ENCODE data around the gene POLE.

The POLE gene

GRCh38 chr12:132624910-132625630 is 62.1 kb downstream of the POLE start:
- DNase-seq = no peak

DNA sequence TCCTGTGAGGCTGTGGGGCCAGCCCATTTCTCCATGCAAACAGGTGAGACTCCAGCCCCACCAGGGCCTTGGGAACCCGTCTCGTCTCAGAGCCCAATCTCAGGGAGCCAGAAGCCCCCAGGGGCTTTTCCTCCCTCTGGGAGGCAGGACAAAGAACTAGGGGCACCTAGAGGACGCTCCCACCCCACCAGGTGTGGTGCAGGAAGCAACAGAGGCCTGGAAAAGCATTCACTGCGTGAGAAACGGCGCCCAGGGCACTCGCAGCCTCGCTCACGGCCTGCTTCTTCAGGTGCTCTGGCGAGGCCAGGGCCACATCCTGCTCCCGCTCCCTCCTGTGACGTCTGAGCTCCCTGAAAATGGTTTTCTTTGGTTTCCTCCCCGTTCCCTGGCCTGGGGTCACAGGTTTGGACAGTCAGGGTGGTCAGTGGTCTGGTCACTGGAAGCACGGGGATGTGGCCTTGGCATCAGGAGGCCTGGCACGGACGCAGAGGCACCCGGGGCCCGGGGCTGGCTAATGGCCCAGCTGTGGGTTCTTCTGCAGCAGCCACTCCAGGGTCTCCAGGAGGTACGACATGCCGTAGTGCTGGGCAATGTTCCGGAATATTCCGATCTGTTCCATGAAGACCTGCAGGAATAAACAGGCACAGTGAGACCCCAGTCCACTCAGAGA is 62.8 kb downstream of the POLE start:
- no peak for DNase-seq

DNA sequence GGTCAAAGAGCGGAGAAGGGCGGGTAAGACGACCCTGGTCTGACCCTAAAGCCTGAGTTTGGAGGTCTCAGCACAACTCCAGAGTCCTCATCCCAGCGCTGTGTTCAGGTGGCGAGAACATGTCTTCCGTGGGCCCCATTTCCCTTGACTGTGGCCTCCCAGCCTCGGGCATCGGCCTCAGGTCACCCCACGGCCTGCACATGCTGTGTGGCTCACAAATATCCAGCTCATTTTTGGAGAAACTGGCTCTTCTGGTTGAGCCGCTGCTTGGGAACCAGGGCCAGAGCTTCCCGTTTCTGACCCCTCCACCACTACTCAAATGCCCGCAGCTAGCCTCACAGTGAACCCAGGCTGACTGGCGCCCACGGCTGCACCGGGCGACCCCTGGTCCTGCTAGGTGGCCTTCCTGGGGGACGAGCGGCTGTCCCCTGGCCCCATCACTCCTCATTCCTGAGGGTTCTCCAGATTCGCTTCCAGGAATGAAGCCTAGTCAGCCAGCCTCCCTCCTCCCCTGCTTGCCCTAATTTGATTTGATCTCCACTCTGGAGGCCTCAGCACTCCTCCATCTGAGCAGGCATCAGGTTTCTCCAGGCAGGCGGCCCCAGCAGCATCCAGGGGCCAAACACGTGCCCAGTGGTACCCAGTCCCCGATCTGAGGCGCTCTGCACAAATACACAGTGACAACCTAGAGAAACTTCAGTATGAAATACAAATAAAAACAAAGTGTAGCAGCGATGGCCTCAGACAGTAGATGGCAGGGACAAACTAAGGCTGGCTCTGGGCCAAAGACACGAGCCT is 63.9 kb downstream of the POLE start:
- no peak for DNase-seq

DNA sequence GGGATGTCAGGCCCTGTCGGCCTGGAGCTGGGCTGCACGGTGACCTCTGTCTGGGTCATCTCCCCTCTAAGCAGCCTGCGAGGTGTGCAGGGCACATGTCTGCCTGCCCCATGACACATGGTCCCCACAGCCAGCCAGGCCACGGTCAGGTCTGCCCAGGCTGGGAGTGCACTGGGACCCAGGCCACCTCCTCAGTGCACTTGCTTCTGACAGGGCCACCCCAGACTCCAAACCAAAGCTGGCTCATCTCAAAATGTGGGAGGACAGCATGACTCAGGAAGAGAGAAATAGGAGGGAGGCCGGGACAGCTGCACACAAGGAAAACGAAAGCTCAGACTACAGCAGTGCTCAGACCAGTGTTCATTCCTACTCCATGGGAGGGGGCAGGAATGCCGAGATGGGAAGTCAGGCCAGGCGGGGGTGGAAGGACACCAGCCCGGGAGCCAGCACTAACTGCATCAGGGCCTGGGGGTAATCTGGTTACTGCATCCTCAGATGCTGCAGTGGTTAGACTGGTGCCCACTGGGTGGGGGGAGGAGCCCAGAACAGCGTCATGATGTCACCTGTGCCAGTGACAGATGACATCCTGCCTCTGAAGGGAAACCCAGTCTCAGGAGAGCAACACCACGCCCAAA is 64.6 kb downstream of the POLE start:
- DNase-seq = no peak

- DNase-seq = no peak
Measured at GRCh38 chr12:132621657-132622435, 65.3 kb downstream of the POLE start.

DNA sequence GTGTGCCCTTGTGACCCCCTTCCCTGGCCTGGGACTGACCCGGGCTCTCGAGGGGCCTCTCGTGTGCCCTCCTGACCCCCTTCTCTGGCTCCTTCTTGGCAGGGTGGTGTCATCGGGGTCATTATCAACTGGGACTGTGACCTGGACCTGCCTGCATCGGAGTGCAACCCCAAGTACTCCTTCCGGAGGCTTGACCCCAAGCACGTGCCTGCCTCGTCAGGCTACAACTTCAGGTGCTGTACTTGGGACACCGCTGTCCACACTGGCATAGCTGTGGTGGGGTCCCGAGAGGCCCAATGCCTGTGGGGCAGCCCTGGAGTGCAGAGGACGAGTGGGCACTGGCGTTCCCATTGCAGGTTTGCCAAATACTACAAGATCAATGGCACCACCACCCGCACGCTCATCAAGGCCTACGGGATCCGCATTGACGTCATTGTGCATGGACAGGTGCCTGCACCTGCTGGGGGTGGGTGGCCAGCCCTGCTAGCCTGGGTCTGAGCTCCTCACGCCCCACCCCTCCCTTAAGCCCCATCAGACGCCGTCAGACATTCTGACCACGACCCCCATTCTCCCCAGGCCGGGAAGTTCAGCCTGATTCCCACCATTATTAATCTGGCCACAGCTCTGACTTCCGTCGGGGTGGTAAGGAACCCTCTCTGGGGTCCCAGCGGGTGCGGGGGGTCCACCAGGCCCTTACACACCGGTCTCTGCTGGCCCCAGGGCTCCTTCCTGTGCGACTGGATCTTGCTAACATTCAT is 66.1 kb downstream of the POLE start:
- no peak for DNase-seq

- DNase-seq = no peak
Measured at GRCh38 chr12:132620113-132620898, 66.8 kb downstream of the POLE start.

DNA sequence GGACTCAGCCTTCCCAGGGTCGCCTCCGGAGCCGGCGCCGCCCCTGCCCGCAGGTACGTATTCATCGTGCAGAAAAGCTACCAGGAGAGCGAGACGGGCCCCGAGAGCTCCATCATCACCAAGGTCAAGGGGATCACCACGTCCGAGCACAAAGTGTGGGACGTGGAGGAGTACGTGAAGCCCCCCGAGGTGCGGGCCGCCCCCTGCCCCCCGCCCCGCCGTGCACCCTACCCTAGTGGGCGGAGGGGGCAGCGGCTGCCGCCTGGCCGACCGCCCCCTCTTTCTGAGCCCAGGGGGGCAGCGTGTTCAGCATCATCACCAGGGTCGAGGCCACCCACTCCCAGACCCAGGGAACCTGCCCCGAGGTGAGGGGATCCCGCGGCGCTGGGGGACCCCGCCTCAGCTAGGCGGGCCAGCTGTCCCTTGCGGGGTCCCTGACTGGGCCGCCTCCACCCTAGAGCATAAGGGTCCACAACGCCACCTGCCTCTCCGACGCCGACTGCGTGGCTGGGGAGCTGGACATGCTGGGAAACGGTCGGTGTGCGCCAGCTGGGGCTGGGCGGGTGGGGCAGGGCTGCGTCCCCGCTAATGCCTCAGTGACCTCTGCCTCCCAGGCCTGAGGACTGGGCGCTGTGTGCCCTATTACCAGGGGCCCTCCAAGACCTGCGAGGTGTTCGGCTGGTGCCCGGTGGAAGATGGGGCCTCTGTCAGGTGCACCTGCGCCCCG is 67.6 kb downstream of the POLE start:
- no peak for DNase-seq

- DNase-seq = no peak
Measured at GRCh38 chr12:132619071-132619385, 68.1 kb downstream of the POLE start.

DNA sequence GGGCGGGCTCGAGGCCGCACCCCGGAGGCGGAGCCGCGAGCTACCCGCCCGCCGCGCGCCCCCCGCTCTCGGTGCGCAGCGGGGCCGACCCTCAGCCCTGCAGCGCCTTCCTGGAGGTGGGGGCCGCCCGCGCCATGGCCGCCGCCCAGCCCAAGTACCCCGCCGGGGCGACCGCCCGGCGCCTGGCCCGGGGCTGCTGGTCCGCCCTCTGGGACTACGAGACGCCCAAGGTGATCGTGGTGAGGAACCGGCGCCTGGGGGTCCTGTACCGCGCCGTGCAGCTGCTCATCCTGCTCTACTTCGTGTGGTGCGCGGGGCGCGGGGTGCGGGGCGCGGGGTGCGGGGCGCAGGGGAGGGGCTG is 68.5 kb downstream of the POLE start, which contains the start of gene P2RX2:
TSS of gene P2RX2 (plus strand) at position 94 of the 361 bp plus-strand sequence. CDS start at position 135, 41 bp downstream.
- DNase-seq = no peak

DNA sequence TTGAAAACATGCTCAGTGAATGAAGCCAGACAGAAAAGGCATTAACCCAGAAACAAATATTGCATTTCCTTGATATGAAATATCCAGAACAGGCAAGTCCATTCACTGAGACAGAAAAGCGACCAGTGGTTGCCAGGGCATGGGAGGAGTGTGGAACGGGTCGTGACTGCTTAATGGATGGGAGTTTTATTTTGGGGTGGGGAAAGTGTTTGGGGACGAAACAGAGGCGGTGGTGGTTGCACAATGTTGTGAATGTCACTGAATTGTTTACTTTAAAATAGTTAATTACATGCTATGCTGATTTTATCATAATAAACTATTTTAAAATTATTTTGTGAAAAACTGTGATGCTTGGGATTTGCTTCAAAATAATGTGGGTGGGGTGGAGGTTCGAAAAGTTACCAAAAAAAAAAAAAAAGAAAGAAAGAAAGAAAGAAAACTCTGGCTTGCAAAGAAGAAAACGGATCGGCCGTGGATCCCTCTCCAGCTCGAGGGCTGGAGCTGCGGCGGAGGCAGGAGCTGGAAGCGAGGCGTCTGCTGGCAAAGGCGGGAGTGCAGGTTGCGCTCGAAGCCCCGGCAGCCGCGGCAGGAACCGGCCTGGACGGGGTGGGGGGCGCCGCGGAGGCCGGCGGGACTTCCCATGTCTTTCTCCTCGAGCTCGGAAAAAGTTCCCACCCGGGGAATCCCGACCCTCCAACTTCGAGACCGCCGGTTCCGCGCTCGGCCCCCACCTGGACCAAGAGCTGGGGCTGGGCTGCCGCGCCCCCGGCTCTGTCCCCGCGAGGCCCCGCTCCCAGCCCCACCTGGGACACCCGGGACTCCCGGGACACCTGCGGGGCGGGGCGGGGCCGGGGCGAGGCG is 69.1 kb downstream of the POLE start:
- no peak for DNase-seq

DNA sequence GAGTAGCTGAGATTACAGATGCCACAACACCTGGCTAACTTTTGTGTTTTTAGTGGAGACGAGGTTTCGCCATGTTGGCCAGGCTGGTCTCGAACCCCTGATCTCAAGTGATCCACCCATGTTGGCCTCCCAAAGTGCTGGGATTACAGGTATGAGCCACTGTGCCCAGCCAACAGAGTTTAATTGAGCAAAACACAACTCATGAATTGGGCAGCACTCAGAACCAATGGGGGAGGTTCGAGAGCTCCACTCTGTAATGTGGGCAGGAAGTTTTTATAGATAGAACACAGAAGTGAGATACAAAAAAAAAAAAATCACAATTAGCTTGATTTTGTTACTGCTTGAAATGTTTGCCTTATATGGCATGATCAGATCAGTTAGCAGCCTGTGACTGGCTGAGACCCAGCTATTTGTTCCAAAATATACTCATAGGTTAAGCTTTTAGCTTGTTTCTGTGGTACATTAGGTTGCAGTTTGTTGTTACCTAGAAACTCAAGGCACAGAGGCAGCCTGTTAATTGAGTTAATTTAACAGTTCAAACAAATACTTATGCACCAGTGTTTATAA is 69.9 kb downstream of the POLE start:
- DNase-seq = no peak

DNA sequence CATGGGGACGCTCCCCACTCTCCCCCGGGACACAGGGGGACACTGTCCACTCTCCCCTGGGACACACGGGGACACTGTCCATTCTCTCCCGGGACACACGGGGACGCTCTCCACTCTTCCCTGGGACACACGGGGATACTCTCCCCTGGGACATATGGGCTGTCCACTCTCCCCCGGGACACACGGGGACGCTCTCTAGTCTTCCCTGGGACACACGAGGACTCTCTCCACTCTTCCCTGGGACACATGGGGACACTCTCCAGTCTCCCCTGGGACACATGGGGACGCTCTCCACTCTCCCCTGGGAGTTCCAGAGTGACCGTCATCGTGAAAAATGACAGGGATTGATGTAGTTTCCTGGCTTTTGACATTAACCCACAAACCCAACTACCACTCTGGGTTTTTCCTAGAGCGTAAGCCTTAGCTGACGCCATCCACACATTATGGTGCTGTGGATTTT is 71.5 kb downstream of the POLE start:
- DNase-seq = no peak

DNA sequence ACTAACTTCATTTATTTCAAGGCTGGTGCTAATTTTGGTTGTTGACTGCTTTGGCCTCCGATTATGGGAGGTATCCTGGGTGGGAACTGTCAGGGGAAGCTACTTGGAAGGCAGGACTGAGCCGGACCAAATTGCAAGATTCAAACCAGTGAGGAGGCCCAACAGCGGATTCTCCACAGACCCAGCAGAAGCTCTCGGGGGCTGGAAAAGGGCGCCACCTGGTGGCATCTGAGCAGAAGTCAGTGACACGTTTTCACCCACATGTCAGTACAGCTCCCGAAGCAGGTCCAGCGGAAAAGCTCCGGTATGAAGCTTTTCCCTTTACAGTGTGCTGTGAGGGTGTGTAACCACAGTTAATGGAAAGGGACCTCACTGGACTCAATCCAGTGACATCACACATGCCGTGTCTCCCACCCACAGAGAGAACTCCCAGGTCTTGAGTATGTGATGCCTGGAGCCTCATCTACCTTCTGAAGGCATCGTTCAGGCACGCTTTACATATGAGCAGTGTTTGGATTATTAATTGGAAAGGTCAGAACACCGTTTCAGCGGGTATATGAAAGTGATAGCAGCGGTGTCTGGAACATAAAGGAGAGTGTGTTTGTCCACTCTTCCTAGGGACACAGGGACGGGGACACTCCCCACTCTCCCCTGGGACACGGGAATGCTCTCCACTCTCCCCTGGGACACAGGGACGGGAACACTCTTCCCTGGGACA is 72.1 kb downstream of the POLE start:
- peak; percentile 85 for DNase-seq

DNA sequence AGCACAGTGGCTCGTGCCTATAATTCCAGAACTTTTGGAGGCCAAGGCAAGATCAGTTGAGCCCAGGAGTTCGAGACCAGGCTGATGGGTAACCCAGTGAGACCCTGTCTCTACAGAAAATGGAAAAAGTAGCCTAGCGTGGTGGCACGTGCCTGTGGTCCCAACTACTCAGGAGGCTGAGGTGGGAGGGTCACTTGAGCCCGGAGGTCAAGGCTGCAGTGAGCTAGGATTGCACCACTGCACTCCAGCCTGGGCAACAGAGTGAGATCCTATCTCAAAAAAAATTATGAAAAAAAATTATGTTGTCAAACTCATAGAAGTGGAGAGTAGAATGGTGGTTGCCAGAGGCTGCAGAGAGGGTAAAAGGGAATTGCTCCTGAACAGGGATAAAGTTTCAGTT is 73.1 kb downstream of the POLE start:
- no peak for DNase-seq

GRCh38 chr12:132611620-132612019 is 75.5 kb downstream of the POLE start:
- no peak for DNase-seq

DNA sequence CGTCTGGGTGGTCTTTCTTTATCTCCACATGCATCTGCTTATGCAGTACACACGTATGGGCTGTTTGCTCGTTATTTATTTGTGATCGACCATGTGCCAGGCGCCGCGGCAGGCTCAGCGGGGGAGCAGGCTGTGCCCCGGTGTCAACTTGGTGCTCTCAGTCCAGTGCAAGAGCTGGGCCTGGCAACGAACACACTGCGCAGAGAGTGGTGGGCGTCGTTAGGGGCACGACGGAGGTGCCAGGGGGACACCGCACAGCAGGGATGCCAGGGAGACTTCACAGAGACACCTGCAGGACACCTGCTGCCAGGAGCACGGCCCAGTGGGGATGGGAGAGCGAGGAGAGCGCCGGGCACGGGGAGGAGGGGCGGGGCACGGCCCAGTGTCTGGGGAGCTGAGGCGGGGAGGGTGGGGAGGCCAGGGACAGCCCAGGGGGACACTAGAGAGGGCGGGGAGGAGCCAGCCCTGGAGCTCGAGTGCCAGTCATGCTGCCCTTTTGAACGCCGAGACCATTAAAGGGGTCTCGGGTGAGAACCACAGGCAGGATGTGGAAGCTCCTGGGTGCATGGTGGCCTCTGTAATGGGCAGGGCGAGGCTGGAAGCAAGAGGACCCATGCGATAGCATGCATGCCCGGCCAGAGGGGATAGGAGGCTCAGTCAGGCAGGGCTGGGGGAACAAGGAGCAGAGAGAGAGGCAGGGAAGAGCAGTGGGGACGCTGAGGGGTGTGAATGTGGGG is 76.1 kb downstream of the POLE start:
- no peak for DNase-seq
